ENCODE data around the gene LLGL1. TPM values are rescaled to one million over a fixed set of nuclear protein-coding genes. Genes with fewer than 3 reads are reported as not detected.

Gene LLGL1
- total RNA-seq, 1 experiment from 2014 or later: 47.4 TPM

GRCh38 chr17:18217412-18218015 is 7.9 kb upstream of the LLGL1 start:
- Histone ChIP-seq H2AFZ (ENCODE audit: low read length) (no peak overlapping the region), H3K79me2 (ENCODE audit: low read length) (no peaks in the 10 kb centered on the region), H3K4me3 (ENCODE audit: low read length) (no peak overlapping the region), H4K20me1 (ENCODE audit: low read length) (no peaks in the 10 kb centered on the region), H3K4me1 (ENCODE audit: insufficient read depth, low read length) (peaks cover 8% of the 10 kb centered on the region), H3K9me3 (ENCODE audit: low read length) (no peaks in the 10 kb centered on the region), H3K9ac (ENCODE audit: low read length) (no peak overlapping the region), H3F3A (ENCODE audit: low read length, unreplicated experiment) (no peaks in the 10 kb centered on the region), H3K36me3 (ENCODE audit: low read depth, low read length) (no peaks in the 10 kb centered on the region), H3K27ac (ENCODE audit: low read length) (no peak overlapping the region), H3K9me2 (replicated peaks; ENCODE audit: low read length) (no peaks in the 10 kb centered on the region), H3K4me2 (ENCODE audit: low read length) (no peak overlapping the region), H3K27me3 (ENCODE audit: low read length) (no peaks in the 10 kb centered on the region)
- BruUV-seq (replicated peaks): no TSS peak
- ChIA-PET POLR2A (ENCODE audit: unreplicated experiment) (no interaction called here), CTCF (interaction anchor here (0.6 kb wide), 1 partner anchor 742 kb away, joined by 4 read pairs; no protein-coding TSS in a partner anchor)
- TF ChIP-seq CTCF (conservative IDR thresholded peaks at IDR 0.05; ENCODE audit: low read depth, low read length) (peak; percentile 91), EZH2phosphoT487 (IDR thresholded peaks at IDR 0.05; ENCODE audit: borderline replicate concordance, low read length) (no peak), EZH2 (IDR thresholded peaks at IDR 0.05; ENCODE audit: low read length, unreplicated experiment) (no peak)
- DNase-seq (peak; percentile 84), ATAC-seq (peak; percentile 83)
- intact Hi-C loops (cut with micrococcal nuclease): no loop called here

- ATAC-seq (no peak), DNase-seq (no peak)
- Histone ChIP-seq H3K36me3 (ENCODE audit: low read depth, low read length) (no peaks in the 10 kb centered on the region), H3K4me1 (ENCODE audit: insufficient read depth, low read length) (peaks cover 8% of the 10 kb centered on the region), H3F3A (ENCODE audit: low read length, unreplicated experiment) (no peaks in the 10 kb centered on the region), H3K27me3 (ENCODE audit: low read length) (no peaks in the 10 kb centered on the region), H3K9me2 (replicated peaks; ENCODE audit: low read length) (no peaks in the 10 kb centered on the region), H2AFZ (ENCODE audit: low read length) (no peak overlapping the region), H4K20me1 (ENCODE audit: low read length) (no peaks in the 10 kb centered on the region), H3K4me3 (ENCODE audit: low read length) (no peak overlapping the region), H3K9me3 (ENCODE audit: low read length) (no peaks in the 10 kb centered on the region), H3K4me2 (ENCODE audit: low read length) (no peak overlapping the region), H3K79me2 (ENCODE audit: low read length) (no peaks in the 10 kb centered on the region), H3K9ac (ENCODE audit: low read length) (no peak overlapping the region), H3K27ac (ENCODE audit: low read length) (no peak overlapping the region)
- TF ChIP-seq EZH2phosphoT487 (IDR thresholded peaks at IDR 0.05; ENCODE audit: borderline replicate concordance, low read length): no peak
- no peak for TF ChIP-seq CTCF (conservative IDR thresholded peaks at IDR 0.05; ENCODE audit: low read depth, low read length)
- no peak for TF ChIP-seq EZH2 (IDR thresholded peaks at IDR 0.05; ENCODE audit: low read length, unreplicated experiment)
- POLR2A ChIA-PET (ENCODE audit: unreplicated experiment): no interaction called here
- no TSS peak for BruUV-seq (replicated peaks)
- intact Hi-C loops (cut with micrococcal nuclease): no loop called here
- CTCF ChIA-PET: no interaction called here
Observed at GRCh38 chr17:18218756-18219415, 6.5 kb upstream of the LLGL1 start.

- Histone ChIP-seq H3K4me2 (ENCODE audit: low read length) (no peak overlapping the region), H4K20me1 (ENCODE audit: low read length) (no peaks in the 10 kb centered on the region), H3K9me2 (replicated peaks; ENCODE audit: low read length) (no peaks in the 10 kb centered on the region), H3K36me3 (ENCODE audit: low read depth, low read length) (no peaks in the 10 kb centered on the region), H2AFZ (ENCODE audit: low read length) (no peak overlapping the region), H3K27me3 (ENCODE audit: low read length) (no peaks in the 10 kb centered on the region), H3K4me3 (ENCODE audit: low read length) (no peak overlapping the region), H3K9ac (ENCODE audit: low read length) (no peak overlapping the region), H3K9me3 (ENCODE audit: low read length) (no peaks in the 10 kb centered on the region), H3K27ac (ENCODE audit: low read length) (no peak overlapping the region), H3K4me1 (ENCODE audit: insufficient read depth, low read length) (peaks cover 20% of the 10 kb centered on the region), H3K79me2 (ENCODE audit: low read length) (peaks cover 33% of the 10 kb centered on the region), H3F3A (ENCODE audit: low read length, unreplicated experiment) (no peaks in the 10 kb centered on the region)
- ATAC-seq: no peak
- no TSS peak for BruUV-seq (replicated peaks)
- POLR2A ChIA-PET (ENCODE audit: unreplicated experiment): no interaction called here
- no peak for DNase-seq
- TF ChIP-seq EZH2 (IDR thresholded peaks at IDR 0.05; ENCODE audit: low read length, unreplicated experiment): no peak
- no peak for TF ChIP-seq CTCF (conservative IDR thresholded peaks at IDR 0.05; ENCODE audit: low read depth, low read length)
- no peak for TF ChIP-seq EZH2phosphoT487 (IDR thresholded peaks at IDR 0.05; ENCODE audit: borderline replicate concordance, low read length)
- intact Hi-C loops (cut with micrococcal nuclease): no loop called here
- CTCF ChIA-PET: no interaction called here
Observed at GRCh38 chr17:18224053-18224386, 1.4 kb upstream of the LLGL1 start.
